Mesenchymal stem cell (in vitro differentiated cells and primary cell): ENCODE data around the gene NUBPL.

Experiments
- DNase-seq: peaks from one replicate; pipeline ENCODE4 v3.0.0-alpha.2; 2013
- H2AFZ ChIP-seq: one replicate; pipeline ENCODE4 v1.6.1; 2013; ENCODE audit warnings: low read depth, mild to moderate bottlenecking, control low read depth, inconsistent platforms, low read length, moderate library complexity
- H2AK5ac ChIP-seq: 2 replicates; pipeline ENCODE4 v1.6.1; 2013; ENCODE audit warnings: low read length, moderate library complexity, mild to moderate bottlenecking, inconsistent platforms; ENCODE audit not compliant: severe bottlenecking
- H2BK120ac ChIP-seq: one replicate; pipeline ENCODE4 v1.6.1; 2013; ENCODE audit warnings: low read depth, mild to moderate bottlenecking, inconsistent platforms, low read length, moderate library complexity
- H2BK12ac ChIP-seq, 2 experiments: one replicate each; pipeline ENCODE4 v1.6.1; 2013; ENCODE audit warnings: inconsistent platforms in 2 of 2, low read length in 2 of 2, mild to moderate bottlenecking in 2 of 2, moderate library complexity in 2 of 2, control low read depth in 1 of 2
- H2BK15ac ChIP-seq: one replicate; pipeline ENCODE4 v1.6.1; 2013; ENCODE audit warnings: mild to moderate bottlenecking, low read depth, inconsistent platforms; ENCODE audit not compliant: poor library complexity, severe bottlenecking
- H2BK5ac ChIP-seq: 2 replicates; pipeline ENCODE4 v1.6.1; 2013; ENCODE audit warnings: low read depth, mild to moderate bottlenecking, low read length, control low read depth, inconsistent platforms; ENCODE audit not compliant: poor library complexity, severe bottlenecking
- H3K14ac ChIP-seq, 2 experiments: one replicate each; pipeline ENCODE4 v1.6.1; 2013; ENCODE audit warnings: inconsistent platforms in 2 of 2, low read length in 2 of 2, control low read depth in 1 of 2, mild to moderate bottlenecking in 1 of 2, moderate library complexity in 1 of 2
- H3K18ac ChIP-seq, 2 experiments: one replicate each; pipeline ENCODE4 v1.6.1; 2013; ENCODE audit warnings: inconsistent platforms in 2 of 2, low read length in 2 of 2, control low read depth in 1 of 2, low read depth in 1 of 2, mild to moderate bottlenecking in 1 of 2
- H3K23ac ChIP-seq, 2 experiments: one replicate each; pipeline ENCODE4 v1.6.1; 2013; ENCODE audit warnings: inconsistent platforms in 2 of 2, low read length in 2 of 2, mild to moderate bottlenecking in 2 of 2, moderate library complexity in 2 of 2, control low read depth in 1 of 2
- H3K27ac ChIP-seq: 2 replicates; pipeline ENCODE4 v1.5.1; 2013; ENCODE audit warnings: mild to moderate bottlenecking, moderate library complexity, low read length, control low read depth, inconsistent platforms; ENCODE audit not compliant: poor library complexity, severe bottlenecking
- H3K27me3 ChIP-seq, 2 experiments: 2 replicates each; pipeline versions ENCODE4 v1.6.1 to v1.7.0; 2013; ENCODE audit warnings: low read length in 2 of 2, mild to moderate bottlenecking in 2 of 2, moderate library complexity in 2 of 2, control low read depth in 1 of 2, inconsistent platforms in 1 of 2; ENCODE audit not compliant: control insufficient read depth in 1 of 2, insufficient read depth in 1 of 2
- H3K36me3 ChIP-seq, 2 experiments: 2 replicates each; pipeline versions ENCODE4 v1.6.1 to v1.7.0; 2013; ENCODE audit warnings: low read length in 2 of 2, control low read depth in 1 of 2, inconsistent platforms in 1 of 2, low read depth in 1 of 2, mild to moderate bottlenecking in 1 of 2; ENCODE audit not compliant: insufficient read depth in 2 of 2, control insufficient read depth in 1 of 2
- H3K4ac ChIP-seq, 2 experiments: one replicate each; pipeline ENCODE4 v1.6.1; 2013; ENCODE audit warnings: inconsistent platforms in 2 of 2, low read length in 2 of 2, mild to moderate bottlenecking in 2 of 2, moderate library complexity in 2 of 2, control low read depth in 1 of 2, low read depth in 1 of 2
- H3K4me1 ChIP-seq: 2 replicates; pipeline ENCODE4 v1.6.1; 2013; ENCODE audit warnings: low read depth, low read length, control low read depth; ENCODE audit not compliant: control insufficient read depth, insufficient read depth
- H3K4me2 ChIP-seq: 2 replicates; pipeline ENCODE4 v1.6.1; 2013; ENCODE audit warnings: low read length, mild to moderate bottlenecking, inconsistent platforms; ENCODE audit not compliant: poor library complexity, severe bottlenecking
- H3K4me3 ChIP-seq, 2 experiments: 2 replicates each; pipeline versions ENCODE4 v1.5.1 to v1.7.0; 2013; ENCODE audit warnings: low read length in 2 of 2, mild to moderate bottlenecking in 2 of 2, control low read depth in 1 of 2, low read depth in 1 of 2; ENCODE audit not compliant: insufficient read depth in 1 of 2
- H3K79me1 ChIP-seq: replicated peaks from 2 replicates; pipeline ENCODE4 v1.6.1; 2013; ENCODE audit warnings: mild to moderate bottlenecking, control low read depth, low read length, inconsistent platforms; ENCODE audit not compliant: poor library complexity, severe bottlenecking
- H3K9ac ChIP-seq: 2 replicates; pipeline ENCODE4 v1.7.0; 2013; ENCODE audit warnings: mild to moderate bottlenecking, low read length, moderate library complexity
- H3K9me3 ChIP-seq: 2 replicates; pipeline ENCODE4 v1.7.0; 2013; ENCODE audit warnings: mild to moderate bottlenecking, low read length; ENCODE audit not compliant: control insufficient read depth
- H4K8ac ChIP-seq: one replicate; pipeline ENCODE4 v1.6.1; 2013; ENCODE audit warnings: inconsistent platforms, mild to moderate bottlenecking, low read length, moderate library complexity
- H4K91ac ChIP-seq: one replicate; pipeline ENCODE4 v1.6.1; 2013; ENCODE audit warnings: mild to moderate bottlenecking, low read length, inconsistent platforms
- WGBS: methylation state at CpG from one replicate; pipeline ENCODE4 v1.1.7; 2013; ENCODE audit warnings: mixed read lengths; 5-methylcytosine and 5-hydroxymethylcytosine counted together

Gene NUBPL

GRCh38 chr14:31682768-31683167 is 121.6 kb downstream of the NUBPL start:
- Histone ChIP-seq H2AK5ac (no peak overlapping the region), H3K4me2 (no peak overlapping the region), H3K4ac (no peak overlapping the region), H2BK12ac (no peak overlapping the region), H4K91ac (no peak overlapping the region), H2BK120ac (no peak overlapping the region), H3K14ac (no peak overlapping the region), H3K4me1 (peaks cover 1% of the 10 kb centered on the region), H3K18ac (no peak overlapping the region), H3K9me3 (no peaks in the 10 kb centered on the region), H3K27ac (no peak overlapping the region), H2AFZ (no peak overlapping the region), H3K23ac (no peak overlapping the region), H3K27me3 (no peaks in the 10 kb centered on the region), H3K36me3 (peaks cover 0 to 9% of the 10 kb centered on the region in 2 experiments), H2BK15ac (no peak overlapping the region), H2BK5ac (no peak overlapping the region), H3K9ac (no peak overlapping the region), H3K79me1 (no peaks in the 10 kb centered on the region), H3K4me3 (no peak overlapping the region), H4K8ac (no peak overlapping the region)
- DNase-seq, result no peak
- no CpG with 5 or more reads among the region's 2 CpGs for WGBS

- H2BK15ac ChIP-seq, result no peak overlapping the region
- H3K27me3 ChIP-seq, result no peaks in the 10 kb centered on the region
- no peak overlapping the region for H3K23ac ChIP-seq
- no peak overlapping the region for H3K18ac ChIP-seq
- H2BK5ac ChIP-seq, result no peak overlapping the region
- H3K9me3 ChIP-seq, result no peaks in the 10 kb centered on the region
- no peak overlapping the region for H3K4me2 ChIP-seq
- H3K27ac ChIP-seq, result no peak overlapping the region
- no peaks in the 10 kb centered on the region for H3K79me1 ChIP-seq
- H3K4me1 ChIP-seq, result no peaks in the 10 kb centered on the region
- no peak overlapping the region for H2AFZ ChIP-seq
- H2BK12ac ChIP-seq, result no peak overlapping the region
- H4K91ac ChIP-seq, result no peak overlapping the region
- WGBS, result 100% methylated on average over 1 of the region's 1 CpG
- no peak overlapping the region for H3K14ac ChIP-seq
- no peaks in the 10 kb centered on the region for H3K36me3 ChIP-seq
- no peak overlapping the region for H3K9ac ChIP-seq
- no peak overlapping the region for H2BK120ac ChIP-seq
- H3K4me3 ChIP-seq, result no peak overlapping the region
- H4K8ac ChIP-seq, result no peak overlapping the region
- H2AK5ac ChIP-seq, result no peak overlapping the region
- no peak for DNase-seq
- H3K4ac ChIP-seq, result no peak overlapping the region
These were observed 126.5 kb downstream of the NUBPL start for GRCh38 chr14:31687726-31688125.

GRCh38 chr14:31690056-31690455 is 128.9 kb downstream of the NUBPL start:
- Histone ChIP-seq H3K36me3 (no peaks in the 10 kb centered on the region), H3K27ac (no peak overlapping the region), H3K4me1 (no peaks in the 10 kb centered on the region), H3K14ac (no peak overlapping the region), H3K79me1 (no peaks in the 10 kb centered on the region), H2AFZ (no peak overlapping the region), H2BK5ac (no peak overlapping the region), H2BK12ac (no peak overlapping the region), H3K4me3 (no peak overlapping the region), H4K8ac (no peak overlapping the region), H3K4ac (no peak overlapping the region), H3K23ac (no peak overlapping the region), H3K9ac (no peak overlapping the region), H3K18ac (no peak overlapping the region), H3K4me2 (no peak overlapping the region), H3K9me3 (no peaks in the 10 kb centered on the region), H3K27me3 (no peaks in the 10 kb centered on the region), H2BK15ac (no peak overlapping the region), H2BK120ac (no peak overlapping the region), H4K91ac (no peak overlapping the region), H2AK5ac (no peak overlapping the region)
- DNase-seq, result no peak
- WGBS, result 77% methylated on average over 2 of the region's 3 CpGs

- no peak overlapping the region for H2BK5ac ChIP-seq
- WGBS, result 83% methylated on average over 1 of the region's 1 CpG
These were observed 131.2 kb downstream of the NUBPL start for GRCh38 chr14:31692376-31692781.

More at GRCh38 chr14:31692376-31692781, 131.2 kb downstream of the NUBPL start:
- no peak overlapping the region for H2BK120ac ChIP-seq
- H2AFZ ChIP-seq, result no peak overlapping the region
- no peaks in the 10 kb centered on the region for H3K9me3 ChIP-seq
- H3K23ac ChIP-seq, result no peak overlapping the region
- H3K36me3 ChIP-seq, result no peaks in the 10 kb centered on the region
- peak overlapping the region; percentile 67 for H3K9ac ChIP-seq
- no peak overlapping the region for H3K4ac ChIP-seq
- no peaks in the 10 kb centered on the region for H3K4me1 ChIP-seq
- no peak overlapping the region for H3K18ac ChIP-seq
- no peak overlapping the region for H3K4me3 ChIP-seq
- no peak overlapping the region for H3K14ac ChIP-seq
- no peak overlapping the region for H3K27ac ChIP-seq
- no peak overlapping the region for H4K8ac ChIP-seq
- H4K91ac ChIP-seq, result no peak overlapping the region
- H3K79me1 ChIP-seq, result no peaks in the 10 kb centered on the region
- H2BK15ac ChIP-seq, result no peak overlapping the region
- H3K4me2 ChIP-seq, result no peak overlapping the region
- H3K27me3 ChIP-seq, result no peaks in the 10 kb centered on the region
- no peak overlapping the region for H2BK12ac ChIP-seq
- no peak overlapping the region for H2AK5ac ChIP-seq
- peak; percentile 9 for DNase-seq
